Measurements from ENCODE around the gene ZHX3.

DNA sequence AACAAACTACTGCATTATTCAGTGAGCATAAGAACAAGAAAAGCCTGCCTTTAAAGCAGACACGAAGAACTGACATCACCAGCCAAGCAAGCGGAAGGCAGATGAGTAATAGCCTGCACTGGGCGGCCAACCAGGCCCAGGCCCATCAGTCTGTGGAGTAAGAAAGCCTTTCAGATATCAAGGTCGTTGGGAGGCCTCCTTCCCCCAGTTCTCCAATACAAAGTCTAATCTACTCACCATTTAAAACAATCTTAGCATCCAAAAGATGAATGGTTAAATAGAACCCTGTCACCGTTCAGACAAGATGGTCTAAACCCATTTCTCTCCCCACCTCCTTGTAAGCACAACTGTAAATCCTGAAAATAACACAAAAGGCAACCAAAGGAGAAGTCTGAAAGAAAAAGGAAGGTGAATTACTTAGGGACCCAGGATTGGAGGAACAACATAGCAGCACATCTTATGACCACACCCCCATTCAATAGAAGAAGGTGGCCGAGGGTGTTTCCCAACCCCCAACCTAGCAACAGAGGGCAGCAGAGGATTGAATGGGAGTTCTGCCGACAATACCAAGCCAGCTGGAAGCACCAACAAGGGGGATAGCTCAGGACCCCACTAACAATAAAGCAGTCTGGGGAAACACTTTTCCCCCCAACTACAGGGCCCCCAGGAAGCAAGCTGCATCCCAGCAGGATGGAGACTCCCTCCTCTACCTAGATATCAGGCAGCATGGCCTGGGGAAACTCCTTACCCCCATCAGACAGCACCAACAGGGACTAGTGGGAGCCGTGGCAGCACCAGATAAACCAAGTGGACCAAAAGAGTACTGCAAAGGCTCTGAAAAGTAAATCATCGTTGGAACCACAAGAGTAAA, 67.9 kb downstream of the ZHX3 start:
- TF ChIP-seq, protein P1, sequence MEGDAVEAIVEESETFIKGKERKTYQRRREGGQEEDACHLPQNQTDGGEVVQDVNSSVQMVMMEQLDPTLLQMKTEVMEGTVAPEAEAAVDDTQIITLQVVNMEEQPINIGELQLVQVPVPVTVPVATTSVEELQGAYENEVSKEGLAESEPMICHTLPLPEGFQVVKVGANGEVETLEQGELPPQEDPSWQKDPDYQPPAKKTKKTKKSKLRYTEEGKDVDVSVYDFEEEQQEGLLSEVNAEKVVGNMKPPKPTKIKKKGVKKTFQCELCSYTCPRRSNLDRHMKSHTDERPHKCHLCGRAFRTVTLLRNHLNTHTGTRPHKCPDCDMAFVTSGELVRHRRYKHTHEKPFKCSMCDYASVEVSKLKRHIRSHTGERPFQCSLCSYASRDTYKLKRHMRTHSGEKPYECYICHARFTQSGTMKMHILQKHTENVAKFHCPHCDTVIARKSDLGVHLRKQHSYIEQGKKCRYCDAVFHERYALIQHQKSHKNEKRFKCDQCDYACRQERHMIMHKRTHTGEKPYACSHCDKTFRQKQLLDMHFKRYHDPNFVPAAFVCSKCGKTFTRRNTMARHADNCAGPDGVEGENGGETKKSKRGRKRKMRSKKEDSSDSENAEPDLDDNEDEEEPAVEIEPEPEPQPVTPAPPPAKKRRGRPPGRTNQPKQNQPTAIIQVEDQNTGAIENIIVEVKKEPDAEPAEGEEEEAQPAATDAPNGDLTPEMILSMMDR (IDR thresholded peaks at IDR 0.05) = peak in 1 of 2 donors; percentile 10
- TF ChIP-seq POLR2A (IDR thresholded peaks at IDR 0.05) = no peak

Measured in suprapubic skin (tissue), 3 donors.